HEK293 (cell line): ENCODE data around the gene MYO1B.

Experiments used
- BCL11A ChIP-seq: fragments of 450-650 bp; formaldehyde crosslinking; IDR thresholded peaks from 2 replicates; pipeline ENCODE4 v1.5.1; 2016; ENCODE audit warnings: low read depth, missing biosample characterization, missing genetic modification characterization
- CTCF ChIP-seq: fragments of 450-650 bp; formaldehyde crosslinking; IDR thresholded peaks from 2 replicates; pipeline ENCODE4 v1.5.1; 2016; ENCODE audit warnings: missing biosample characterization, missing genetic modification characterization
- ELK4 ChIP-seq: IDR thresholded peaks from 2 replicates; pipeline ENCODE4 v1.6.1; 2011; ENCODE audit warnings: mild to moderate bottlenecking, low read depth, low read length, borderline replicate concordance
- KLF7 ChIP-seq: fragments of 450-650 bp; formaldehyde crosslinking; IDR thresholded peaks from 2 replicates; pipeline ENCODE4 v1.5.1; 2016; ENCODE audit warnings: missing biosample characterization, missing genetic modification characterization, borderline replicate concordance
- PBX3 ChIP-seq: sonication (generic); formaldehyde crosslinking; IDR thresholded peaks from 2 replicates; pipeline ENCODE4 v1.8.1; 2022; ENCODE audit warnings: mild to moderate bottlenecking, moderate library complexity, missing genetic modification reagents
- REST ChIP-seq: fragments of 450-650 bp; formaldehyde crosslinking; IDR thresholded peaks from 2 replicates; pipeline ENCODE4 v1.5.1; 2016; ENCODE audit warnings: missing biosample characterization, missing genetic modification characterization
- WT1 ChIP-seq: fragments of 450-650 bp; formaldehyde crosslinking; IDR thresholded peaks from 2 replicates; pipeline ENCODE4 v1.5.1; 2016; ENCODE audit warnings: missing biosample characterization, missing genetic modification characterization
- ZNF211 ChIP-seq: fragments of 450-650 bp; formaldehyde crosslinking; IDR thresholded peaks from 2 replicates; pipeline ENCODE4 v1.5.1; 2016; ENCODE audit warnings: low read depth, missing biosample characterization, missing genetic modification characterization
- ZNF530 ChIP-seq: fragments of 450-650 bp; formaldehyde crosslinking; IDR thresholded peaks from 2 replicates; pipeline ENCODE4 v1.5.1; 2016; ENCODE audit warnings: low read depth, missing biosample characterization, missing genetic modification characterization
- ZNF658 ChIP-seq: fragments of 450-650 bp; formaldehyde crosslinking; IDR thresholded peaks from 2 replicates; pipeline ENCODE4; 2016; ENCODE audit warnings: missing biosample characterization, missing genetic modification characterization
- ZNF664 ChIP-seq: fragments of 450-650 bp; formaldehyde crosslinking; IDR thresholded peaks from 2 replicates; pipeline ENCODE4 v1.5.1; 2016; ENCODE audit warnings: missing biosample characterization, missing genetic modification characterization
- ZNF768 ChIP-seq: fragments of 450-650 bp; formaldehyde crosslinking; IDR thresholded peaks from 2 replicates; pipeline ENCODE4 v1.5.1; 2018; ENCODE audit warnings: missing biosample characterization, mild to moderate bottlenecking, missing genetic modification characterization
- ZSCAN23 ChIP-seq: fragments of 450-650 bp; formaldehyde crosslinking; IDR thresholded peaks from 2 replicates; pipeline ENCODE4 v1.5.1; 2016; ENCODE audit warnings: missing biosample characterization, missing genetic modification characterization

GRCh38 chr2:191276792-191277465 is 31.7 kb downstream of the MYO1B start:
- no peak for TF ChIP-seq BCL11A (tag by site-specific recombination)
- no peak for TF ChIP-seq REST
- no peak for TF ChIP-seq PBX3
- TF ChIP-seq ZNF658 (tag by site-specific recombination), result no peak
- TF ChIP-seq CTCF (tag by site-specific recombination), result no peak
- TF ChIP-seq ZNF664 (tag by site-specific recombination), result no peak
- no peak for TF ChIP-seq ELK4
- TF ChIP-seq ZNF530, result no peak
- TF ChIP-seq WT1 (tag by site-specific recombination), result no peak
- no peak for TF ChIP-seq ZNF768 (tag by site-specific recombination)
- TF ChIP-seq KLF7 (tag by site-specific recombination), result no peak
- no peak for TF ChIP-seq ZSCAN23 (tag by site-specific recombination)
- no peak for TF ChIP-seq ZNF211 (tag by site-specific recombination)
